GM19467 (cell line): ENCODE measurements around the gene LDB2.

ENCODE experiments used
- ATAC-seq: cut with Tn5 transposase; IDR thresholded peaks from one replicate; pipeline ENCODE4 v1.9.1; 2021; ENCODE audit warnings: mild to moderate bottlenecking, moderate library complexity; ENCODE audit not compliant: unreplicated experiment

The LDB2 gene

GRCh38 chr4:16728111-16728510 lies 170.3 kb downstream of the LDB2 start:
- ATAC-seq = no peak

GRCh38 chr4:16727218-16727617 lies 171.2 kb downstream of the LDB2 start:
- ATAC-seq = no peak

GRCh38 chr4:16726368-16727050 lies 171.9 kb downstream of the LDB2 start:
- no peak for ATAC-seq

GRCh38 chr4:16725252-16725651 lies 173.2 kb downstream of the LDB2 start:
- no peak for ATAC-seq

- no peak for ATAC-seq
These were observed 176.0 kb downstream of the LDB2 start for GRCh38 chr4:16722416-16722815.

- no peak for ATAC-seq
These were observed 176.7 kb downstream of the LDB2 start for GRCh38 chr4:16721613-16722291.

GRCh38 chr4:16720761-16721160 lies 177.7 kb downstream of the LDB2 start:
- no peak for ATAC-seq

- ATAC-seq = no peak
These were observed 181.0 kb downstream of the LDB2 start for GRCh38 chr4:16717266-16717970.

GRCh38 chr4:16715482-16715881 lies 183.0 kb downstream of the LDB2 start:
- no peak for ATAC-seq

- ATAC-seq = no peak
These were observed 184.3 kb downstream of the LDB2 start for GRCh38 chr4:16714191-16714590.

GRCh38 chr4:16713696-16714095 lies 184.7 kb downstream of the LDB2 start:
- ATAC-seq = no peak

GRCh38 chr4:16713271-16713670 lies 185.2 kb downstream of the LDB2 start:
- ATAC-seq = no peak

GRCh38 chr4:16710198-16710597 lies 188.2 kb downstream of the LDB2 start:
- ATAC-seq = no peak

- no peak for ATAC-seq
These were observed 190.6 kb downstream of the LDB2 start for GRCh38 chr4:16707874-16708273.

- no peak for ATAC-seq
These were observed 192.2 kb downstream of the LDB2 start for GRCh38 chr4:16706251-16706650.

- ATAC-seq = no peak
These were observed 193.1 kb downstream of the LDB2 start for GRCh38 chr4:16705341-16705740.

GRCh38 chr4:16704489-16704888 lies 194.0 kb downstream of the LDB2 start:
- no peak for ATAC-seq

- no peak for ATAC-seq
These were observed 202.5 kb downstream of the LDB2 start for GRCh38 chr4:16695896-16696295.

- no peak for ATAC-seq
These were observed 203.6 kb downstream of the LDB2 start for GRCh38 chr4:16694884-16695276.

GRCh38 chr4:16694173-16694883 lies 204.1 kb downstream of the LDB2 start:
- no peak for ATAC-seq

GRCh38 chr4:16693641-16694040 lies 204.8 kb downstream of the LDB2 start:
- ATAC-seq = no peak
